DND-41 (cell line): Measurements from ENCODE around the gene RNF13.

Experiments used
- ATAC-seq: fragments of 200-7000 bp; cut with Tn5 transposase; 3 replicates; pipeline ENCODE4 v1.9.1; 2021; ENCODE audit warnings: low read depth; ENCODE audit not compliant: insufficient read depth
- DNase-seq: peaks from one replicate; pipeline ENCODE4 v3.0.0-alpha.2; 2020
- H2AFZ ChIP-seq: 2 replicates; pipeline ENCODE4 v1.6.0; 2012; ENCODE audit warnings: low read depth, low read length
- H3K27ac ChIP-seq: 2 replicates; pipeline ENCODE4 v1.5.1; 2012; ENCODE audit warnings: low read length, inconsistent platforms
- H3K27me3 ChIP-seq: fragments of 200-600 bp; sonication (generic); 2 replicates; pipeline ENCODE4 v1.6.0; 2012; ENCODE audit warnings: low read length, mild to moderate bottlenecking, inconsistent platforms; ENCODE audit not compliant: insufficient read depth, poor library complexity
- H3K36me3 ChIP-seq: 2 replicates; pipeline ENCODE4 v1.5.1; 2012; ENCODE audit warnings: low read length, inconsistent platforms; ENCODE audit not compliant: insufficient read depth
- H3K4me1 ChIP-seq: 2 replicates; pipeline ENCODE4 v1.5.1; 2012; ENCODE audit warnings: mild to moderate bottlenecking, low read length; ENCODE audit not compliant: insufficient read depth
- H3K4me2 ChIP-seq: 2 replicates; pipeline ENCODE4 v1.6.0; 2012; ENCODE audit warnings: mild to moderate bottlenecking, moderate library complexity, low read length, inconsistent platforms; ENCODE audit not compliant: insufficient read depth
- H3K4me3 ChIP-seq, 2 experiments: fragments of 200-600 bp in 1 of 2; shearing (Covaris generic) in 1 of 2; 2 replicates each; pipeline ENCODE4 v1.5.1; 2012 to 2016; ENCODE audit warnings: inconsistent platforms in 2 of 2, low read length in 2 of 2, mild to moderate bottlenecking in 2 of 2, low read depth in 1 of 2, moderate library complexity in 1 of 2
- H3K79me2 ChIP-seq: 2 replicates; pipeline ENCODE4 v1.6.0; 2012; ENCODE audit warnings: low read length, inconsistent platforms; ENCODE audit not compliant: insufficient read depth
- H3K9ac ChIP-seq: 2 replicates; pipeline ENCODE4 v1.6.0; 2012; ENCODE audit warnings: low read depth, mild to moderate bottlenecking, inconsistent platforms, low read length, moderate library complexity
- H3K9me3 ChIP-seq: 2 replicates; pipeline ENCODE4 v1.5.1; 2012; ENCODE audit warnings: low read length, moderate library complexity, mild to moderate bottlenecking, inconsistent platforms; ENCODE audit not compliant: insufficient read depth, severe bottlenecking
- H4K20me1 ChIP-seq: 2 replicates; pipeline ENCODE4 v1.6.0; 2012; ENCODE audit warnings: low read length; ENCODE audit not compliant: insufficient read depth
- EZH2 ChIP-seq: IDR thresholded peaks from 3 replicates; pipeline ENCODE4 v1.6.1; 2012; ENCODE audit warnings: borderline replicate concordance, low read depth, mild to moderate bottlenecking, moderate library complexity, low read length, inconsistent platforms; ENCODE audit not compliant: severe bottlenecking
- TF ChIP-seq, protein P1 (sequence below): IDR thresholded peaks from 2 replicates; pipeline ENCODE4 v1.5.1; 2012; ENCODE audit warnings: borderline replicate concordance, low read length, moderate library complexity, mild to moderate bottlenecking; ENCODE audit not compliant: poor library complexity, severe bottlenecking; ENCODE audit errors: extremely low read depth

Gene RNF13

DNA sequence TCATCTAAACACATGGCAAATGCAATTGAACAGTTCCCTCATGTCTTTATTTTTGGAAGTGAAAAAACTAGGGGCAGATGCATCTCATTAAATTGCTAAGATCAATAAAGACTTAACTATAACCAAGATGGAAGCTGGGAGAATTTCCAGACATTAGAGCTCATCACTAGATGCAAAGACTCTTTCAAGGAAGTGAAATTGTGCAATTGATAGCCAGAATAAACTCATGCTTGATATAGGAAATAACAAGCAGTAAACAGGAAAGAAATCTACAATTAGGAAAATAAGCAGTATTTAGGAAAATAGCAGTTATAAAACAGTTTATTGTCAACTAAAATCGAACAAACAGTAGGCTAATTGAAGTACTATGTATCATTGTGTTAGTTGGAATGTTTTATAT lies 11.8 kb upstream of the RNF13 start:
- Histone ChIP-seq H3K9me3 (no peaks in the 10 kb centered on the region), H3K4me3 (no peak overlapping the region), H3K9ac (no peak overlapping the region), H3K27me3 (peaks cover 8% of the 10 kb centered on the region), H3K36me3 (no peaks in the 10 kb centered on the region), H3K4me2 (no peak overlapping the region), H4K20me1 (no peaks in the 10 kb centered on the region), H3K4me1 (no peaks in the 10 kb centered on the region), H3K27ac (no peak overlapping the region), H3K79me2 (no peaks in the 10 kb centered on the region), H2AFZ (no peak overlapping the region)
- TF ChIP-seq, protein P1, sequence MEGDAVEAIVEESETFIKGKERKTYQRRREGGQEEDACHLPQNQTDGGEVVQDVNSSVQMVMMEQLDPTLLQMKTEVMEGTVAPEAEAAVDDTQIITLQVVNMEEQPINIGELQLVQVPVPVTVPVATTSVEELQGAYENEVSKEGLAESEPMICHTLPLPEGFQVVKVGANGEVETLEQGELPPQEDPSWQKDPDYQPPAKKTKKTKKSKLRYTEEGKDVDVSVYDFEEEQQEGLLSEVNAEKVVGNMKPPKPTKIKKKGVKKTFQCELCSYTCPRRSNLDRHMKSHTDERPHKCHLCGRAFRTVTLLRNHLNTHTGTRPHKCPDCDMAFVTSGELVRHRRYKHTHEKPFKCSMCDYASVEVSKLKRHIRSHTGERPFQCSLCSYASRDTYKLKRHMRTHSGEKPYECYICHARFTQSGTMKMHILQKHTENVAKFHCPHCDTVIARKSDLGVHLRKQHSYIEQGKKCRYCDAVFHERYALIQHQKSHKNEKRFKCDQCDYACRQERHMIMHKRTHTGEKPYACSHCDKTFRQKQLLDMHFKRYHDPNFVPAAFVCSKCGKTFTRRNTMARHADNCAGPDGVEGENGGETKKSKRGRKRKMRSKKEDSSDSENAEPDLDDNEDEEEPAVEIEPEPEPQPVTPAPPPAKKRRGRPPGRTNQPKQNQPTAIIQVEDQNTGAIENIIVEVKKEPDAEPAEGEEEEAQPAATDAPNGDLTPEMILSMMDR: no peak
- no peak for TF ChIP-seq EZH2
- no peak for DNase-seq
- ATAC-seq: no peak

GRCh38 chr3:149801639-149802038 lies 11.4 kb upstream of the RNF13 start:
- H3K79me2 ChIP-seq: no peaks in the 10 kb centered on the region
- no peaks in the 10 kb centered on the region for H3K9me3 ChIP-seq
- TF ChIP-seq EZH2: no peak
- TF ChIP-seq, protein P1: no peak
- no peak overlapping the region for H3K4me3 ChIP-seq
- H3K27me3 ChIP-seq: peaks cover 8% of the 10 kb centered on the region
- no peak for ATAC-seq
- no peaks in the 10 kb centered on the region for H3K4me1 ChIP-seq
- no peaks in the 10 kb centered on the region for H4K20me1 ChIP-seq
- no peak overlapping the region for H2AFZ ChIP-seq
- H3K4me2 ChIP-seq: no peak overlapping the region
- no peak overlapping the region for H3K27ac ChIP-seq
- H3K36me3 ChIP-seq: no peaks in the 10 kb centered on the region
- H3K9ac ChIP-seq: no peak overlapping the region
- DNase-seq: no peak

DNA sequence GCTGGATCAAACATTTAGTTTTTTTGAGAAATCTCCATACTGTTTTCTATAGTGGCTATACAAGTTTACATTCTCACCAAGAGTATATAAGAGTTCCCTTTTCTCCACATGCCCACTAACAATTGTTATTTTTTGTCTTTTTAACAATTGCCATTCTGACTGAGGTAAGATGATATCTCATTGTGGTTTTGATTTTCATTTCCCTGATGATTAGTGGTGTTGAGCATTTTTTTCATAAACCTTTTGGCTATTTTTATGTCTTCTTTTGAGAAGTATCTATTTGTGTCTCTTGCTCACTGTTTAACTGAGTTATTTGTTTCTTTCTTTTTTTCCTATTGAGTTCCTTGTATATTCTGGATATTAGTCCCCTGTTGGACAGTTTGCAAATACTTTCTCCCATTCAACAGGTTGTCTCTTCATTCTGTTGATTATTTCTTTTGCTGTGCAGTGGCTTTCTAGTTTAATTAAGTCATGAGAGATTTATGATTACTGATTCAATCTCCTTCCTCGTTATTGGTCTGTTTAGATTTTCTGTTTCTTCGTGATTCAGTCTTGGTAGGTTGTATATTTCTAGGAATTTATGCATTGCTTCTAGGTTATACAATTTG lies 6.7 kb upstream of the RNF13 start:
- no peaks in the 10 kb centered on the region for H3K9me3 ChIP-seq
- H3K9ac ChIP-seq: no peak overlapping the region
- peaks cover 3% of the 10 kb centered on the region for H3K4me1 ChIP-seq
- no peak overlapping the region for H3K4me2 ChIP-seq
- ATAC-seq (no peak), DNase-seq (no peak)
- no peaks in the 10 kb centered on the region for H4K20me1 ChIP-seq
- H3K79me2 ChIP-seq: no peaks in the 10 kb centered on the region
- no peak overlapping the region for H3K27ac ChIP-seq
- TF ChIP-seq, protein P1: no peak
- no peak for TF ChIP-seq EZH2
- no peaks in the 10 kb centered on the region for H3K27me3 ChIP-seq
- no peaks in the 10 kb centered on the region for H3K36me3 ChIP-seq
- no peak overlapping the region for H2AFZ ChIP-seq
- no peak overlapping the region for H3K4me3 ChIP-seq
